ENCODE data around the gene A3GALT2. TPM values are rescaled to one million over a fixed set of nuclear protein-coding genes. Genes with fewer than 3 reads are reported as not detected.
A peak's percentile ranks its signal among the peaks of the same experiment; 100 is the strongest.

A3GALT2 gene
- total and polyA plus RNA-seq, 5 donors: not detected

GRCh38 chr1:33363021-33363420 lies 42.1 kb upstream of the A3GALT2 start:
- H3K9me3 ChIP-seq (ENCODE audit: control insufficient read depth, low read length): no peaks in the 10 kb centered on the region
- H3K27ac ChIP-seq (ENCODE audit: low read length): peak overlapping the region; percentile 65
- ATAC-seq (no peak), DNase-seq (no peak)
- H3K4me3 ChIP-seq (ENCODE audit: low read length): no peak overlapping the region
- intact Hi-C loops (cut with DNase I): loop anchor here in 2 of 4 donors (10.0 kb wide), 3 partner anchors 138 to 268 kb away; no protein-coding TSS in a partner anchor
- peaks cover 37% of the 10 kb centered on the region for H3K4me1 ChIP-seq (ENCODE audit: control insufficient read depth, insufficient read depth, low read length)
- no peaks in the 10 kb centered on the region for H3K27me3 ChIP-seq (ENCODE audit: control insufficient read depth, insufficient read depth)
- 62% methylated on average over 5 of the region's 5 CpGs for WGBS

- peak; percentile 61 to 81 for ATAC-seq
- WGBS: 23% methylated on average over 11 of the region's 11 CpGs
- intact Hi-C loops (cut with DNase I): loop anchor here in 2 of 4 donors (10.0 kb wide), 3 partner anchors 137 to 267 kb away; no protein-coding TSS in a partner anchor
- Histone ChIP-seq H3K27ac (ENCODE audit: low read length) (peak overlapping the region; percentile 75), H3K9me3 (ENCODE audit: control insufficient read depth, low read length) (no peaks in the 10 kb centered on the region), H3K4me3 (ENCODE audit: low read length) (no peak overlapping the region), H3K4me1 (ENCODE audit: control insufficient read depth, insufficient read depth, low read length) (peaks cover 37% of the 10 kb centered on the region), H3K27me3 (ENCODE audit: control insufficient read depth, insufficient read depth) (no peaks in the 10 kb centered on the region)
- peak in 2 of 3 donors; percentile 53 to 65 for DNase-seq
These were observed 40.8 kb upstream of the A3GALT2 start for GRCh38 chr1:33361532-33362235.

DNA sequence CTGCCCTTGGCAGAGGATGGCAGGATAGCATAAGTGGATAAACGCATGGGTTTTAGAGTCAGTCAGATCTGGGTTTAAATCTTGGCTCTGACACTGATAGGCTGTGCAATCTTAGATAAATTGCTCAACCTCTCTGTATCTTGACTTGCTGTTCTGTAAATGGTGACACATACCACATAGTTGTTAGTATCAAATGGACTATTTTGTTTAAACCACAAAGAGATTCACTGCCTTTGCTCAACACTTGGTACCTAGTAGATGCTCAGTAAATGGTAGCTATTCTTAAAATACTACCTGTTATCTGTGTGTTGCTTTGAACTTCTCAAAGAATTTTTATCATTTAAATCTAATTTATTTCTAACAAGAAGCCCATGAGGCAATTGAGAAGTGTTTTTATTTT lies 39.5 kb upstream of the A3GALT2 start:
- H3K4me3 ChIP-seq (ENCODE audit: low read length): no peak overlapping the region
- 66% methylated on average over 1 of the region's 1 CpG for WGBS
- intact Hi-C loops (cut with DNase I): loop anchor here in 2 of 4 donors (10.0 kb wide), 3 partner anchors 136 to 266 kb away; no protein-coding TSS in a partner anchor
- no peaks in the 10 kb centered on the region for H3K9me3 ChIP-seq (ENCODE audit: control insufficient read depth, low read length)
- H3K27me3 ChIP-seq (ENCODE audit: control insufficient read depth, insufficient read depth): no peaks in the 10 kb centered on the region
- DNase-seq (no peak), ATAC-seq (no peak)
- H3K4me1 ChIP-seq (ENCODE audit: control insufficient read depth, insufficient read depth, low read length): peaks cover 32% of the 10 kb centered on the region
- H3K27ac ChIP-seq (ENCODE audit: low read length): no peak overlapping the region

GRCh38 chr1:33359931-33360330 lies 39.0 kb upstream of the A3GALT2 start:
- 84% methylated on average over 2 of the region's 2 CpGs for WGBS
- peaks cover 28% of the 10 kb centered on the region for H3K4me1 ChIP-seq (ENCODE audit: control insufficient read depth, insufficient read depth, low read length)
- ATAC-seq (no peak), DNase-seq (no peak)
- no peak overlapping the region for H3K4me3 ChIP-seq (ENCODE audit: low read length)
- H3K27ac ChIP-seq (ENCODE audit: low read length): no peak overlapping the region
- H3K9me3 ChIP-seq (ENCODE audit: control insufficient read depth, low read length): no peaks in the 10 kb centered on the region
- intact Hi-C loops (cut with DNase I): loop anchor here in 2 of 4 donors (10.0 kb wide), 3 partner anchors 135 to 265 kb away; no protein-coding TSS in a partner anchor
- H3K27me3 ChIP-seq (ENCODE audit: control insufficient read depth, insufficient read depth): no peaks in the 10 kb centered on the region

GRCh38 chr1:33358795-33359503 lies 38.1 kb upstream of the A3GALT2 start:
- Histone ChIP-seq H3K4me3 (ENCODE audit: low read length) (no peak overlapping the region), H3K9me3 (ENCODE audit: control insufficient read depth, low read length) (no peaks in the 10 kb centered on the region), H3K27ac (ENCODE audit: low read length) (no peak overlapping the region), H3K4me1 (ENCODE audit: control insufficient read depth, insufficient read depth, low read length) (peaks cover 19% of the 10 kb centered on the region), H3K27me3 (ENCODE audit: control insufficient read depth, insufficient read depth) (no peaks in the 10 kb centered on the region)
- ATAC-seq (no peak), DNase-seq (no peak)
- intact Hi-C loops (cut with DNase I): no loop called here
- WGBS: 93% methylated on average over 3 of the region's 3 CpGs

DNA sequence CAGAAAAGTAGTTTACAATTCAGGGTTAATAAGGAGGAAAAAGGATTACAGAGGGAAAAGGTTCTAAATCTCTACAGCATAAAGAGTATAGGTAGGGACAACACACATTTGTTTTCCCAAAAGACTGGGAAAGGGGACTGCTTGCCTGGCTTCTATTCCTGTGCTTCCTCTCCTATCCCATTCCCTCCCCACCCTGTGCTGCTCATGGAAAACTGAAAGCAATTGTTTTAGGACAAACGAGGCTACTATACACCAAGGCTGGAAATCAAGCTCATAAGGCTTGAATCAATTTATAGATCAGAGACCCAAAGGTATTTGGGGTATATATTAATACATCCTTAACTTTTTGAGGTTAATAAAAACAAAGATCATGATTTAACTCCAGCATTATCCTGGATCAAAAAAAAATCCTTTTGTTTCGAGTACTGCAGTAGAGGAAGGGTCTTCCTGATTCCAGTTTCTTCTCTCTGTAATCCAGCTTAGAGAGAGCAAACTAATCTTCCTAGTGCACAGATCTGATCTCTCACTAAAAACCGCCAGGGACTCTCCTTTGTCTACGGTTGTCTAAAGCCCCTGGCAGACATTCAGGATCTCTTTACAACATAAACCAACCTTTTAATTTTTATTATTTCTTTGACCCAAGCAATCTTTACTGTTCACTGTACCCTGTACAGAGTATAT lies 37.4 kb upstream of the A3GALT2 start:
- intact Hi-C loops (cut with DNase I): no loop called here
- WGBS: 64% methylated on average over 4 of the region's 4 CpGs
- no peak for DNase-seq
- Histone ChIP-seq H3K4me1 (ENCODE audit: control insufficient read depth, insufficient read depth, low read length) (peaks cover 12% of the 10 kb centered on the region), H3K27ac (ENCODE audit: low read length) (no peak overlapping the region), H3K27me3 (ENCODE audit: control insufficient read depth, insufficient read depth) (no peaks in the 10 kb centered on the region), H3K4me3 (ENCODE audit: low read length) (no peak overlapping the region), H3K9me3 (ENCODE audit: control insufficient read depth, low read length) (no peaks in the 10 kb centered on the region)
- no peak for ATAC-seq

DNA sequence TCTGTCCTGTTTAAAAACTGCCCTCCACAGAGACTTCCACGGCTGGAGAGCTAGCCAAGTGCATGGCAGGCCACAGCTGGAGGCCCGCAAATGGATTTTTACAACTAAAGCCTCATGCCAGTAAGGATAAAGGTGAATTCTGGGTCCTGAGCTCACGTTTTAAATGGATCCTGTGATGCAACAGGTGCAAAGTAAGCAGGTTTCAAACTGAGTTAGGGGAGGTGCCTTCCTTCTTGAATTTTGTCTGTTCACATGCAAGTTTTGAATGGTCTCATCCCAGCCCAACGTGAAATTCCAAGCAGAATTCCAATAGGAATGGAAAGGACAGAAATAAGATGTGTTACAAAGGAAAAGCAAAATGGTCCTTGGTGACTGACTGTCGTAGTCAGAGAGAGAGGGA lies 36.2 kb upstream of the A3GALT2 start:
- Histone ChIP-seq H3K27ac (ENCODE audit: low read length) (no peak overlapping the region), H3K9me3 (ENCODE audit: control insufficient read depth, low read length) (no peaks in the 10 kb centered on the region), H3K4me1 (ENCODE audit: control insufficient read depth, insufficient read depth, low read length) (peaks cover 7% of the 10 kb centered on the region), H3K27me3 (ENCODE audit: control insufficient read depth, insufficient read depth) (no peaks in the 10 kb centered on the region), H3K4me3 (ENCODE audit: low read length) (no peak overlapping the region)
- no peak for ATAC-seq
- WGBS: 95% methylated on average over 5 of the region's 5 CpGs
- intact Hi-C loops (cut with DNase I): no loop called here
- DNase-seq: no peak

- DNase-seq (peak in 1 of 3 donors; percentile 33), ATAC-seq (no peak)
- H3K27me3 ChIP-seq (ENCODE audit: control insufficient read depth, insufficient read depth): no peaks in the 10 kb centered on the region
- H3K9me3 ChIP-seq (ENCODE audit: control insufficient read depth, low read length): no peaks in the 10 kb centered on the region
- 94% methylated on average over 16 of the region's 16 CpGs for WGBS
- no peak overlapping the region for H3K27ac ChIP-seq (ENCODE audit: low read length)
- H3K4me1 ChIP-seq (ENCODE audit: control insufficient read depth, insufficient read depth, low read length): no peaks in the 10 kb centered on the region
- intact Hi-C loops (cut with DNase I): no loop called here
- no peak overlapping the region for H3K4me3 ChIP-seq (ENCODE audit: low read length)
These were observed 33.9 kb upstream of the A3GALT2 start for GRCh38 chr1:33354707-33355316.

- H3K4me3 ChIP-seq (ENCODE audit: low read length): no peak overlapping the region
- no peaks in the 10 kb centered on the region for H3K27me3 ChIP-seq (ENCODE audit: control insufficient read depth, insufficient read depth)
- no peaks in the 10 kb centered on the region for H3K9me3 ChIP-seq (ENCODE audit: control insufficient read depth, low read length)
- ATAC-seq (no peak), DNase-seq (no peak)
- no peaks in the 10 kb centered on the region for H3K4me1 ChIP-seq (ENCODE audit: control insufficient read depth, insufficient read depth, low read length)
- 93% methylated on average over 5 of the region's 5 CpGs for WGBS
- no peak overlapping the region for H3K27ac ChIP-seq (ENCODE audit: low read length)
- intact Hi-C loops (cut with DNase I): no loop called here
These were observed 32.6 kb upstream of the A3GALT2 start for GRCh38 chr1:33353531-33353930.

DNA sequence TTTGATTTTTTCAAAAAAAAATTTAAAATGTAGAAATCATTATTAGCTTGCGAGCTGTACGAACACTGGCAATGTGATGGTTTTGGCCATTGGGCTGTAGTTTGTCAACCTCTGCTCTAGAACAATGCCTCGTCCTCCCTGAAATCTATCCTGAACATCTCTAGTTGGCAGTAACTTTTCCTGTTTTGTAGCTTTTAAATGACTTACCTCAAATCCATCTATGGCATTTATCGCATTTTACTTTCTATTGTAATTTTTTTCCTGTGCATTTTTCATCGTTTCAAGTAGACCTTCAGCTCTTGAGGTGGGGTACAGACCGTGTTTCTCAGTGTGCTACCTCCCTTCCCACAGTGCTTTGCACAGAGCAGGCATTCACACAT lies 30.4 kb upstream of the A3GALT2 start:
- H3K4me1 ChIP-seq (ENCODE audit: control insufficient read depth, insufficient read depth, low read length): peaks cover 14% of the 10 kb centered on the region
- H3K4me3 ChIP-seq (ENCODE audit: low read length): no peak overlapping the region
- DNase-seq (no peak), ATAC-seq (no peak)
- 93% methylated on average over 6 of the region's 6 CpGs for WGBS
- intact Hi-C loops (cut with DNase I): no loop called here
- no peaks in the 10 kb centered on the region for H3K9me3 ChIP-seq (ENCODE audit: control insufficient read depth, low read length)
- H3K27me3 ChIP-seq (ENCODE audit: control insufficient read depth, insufficient read depth): no peaks in the 10 kb centered on the region
- no peak overlapping the region for H3K27ac ChIP-seq (ENCODE audit: low read length)
